NCI-H2227 treated with DMSO at 0.1 percent for 48 hours (cell line): ENCODE data around the gene NEUROD2.
"Not testable (repeated sequence)": the region's sequence is repeated elsewhere in the genome, so short reads cannot be mapped to it uniquely, and the experiment has no call there.

Experiments
- DNase-seq: peaks from one replicate; lab custom pipeline; 2025; lab: John Stamatoyannopoulos, UW

NEUROD2 gene

GRCh38 chr17:39601758-39602532, 5.8 kb downstream of the NEUROD2 start:
- DNase-seq, result no peak

DNA sequence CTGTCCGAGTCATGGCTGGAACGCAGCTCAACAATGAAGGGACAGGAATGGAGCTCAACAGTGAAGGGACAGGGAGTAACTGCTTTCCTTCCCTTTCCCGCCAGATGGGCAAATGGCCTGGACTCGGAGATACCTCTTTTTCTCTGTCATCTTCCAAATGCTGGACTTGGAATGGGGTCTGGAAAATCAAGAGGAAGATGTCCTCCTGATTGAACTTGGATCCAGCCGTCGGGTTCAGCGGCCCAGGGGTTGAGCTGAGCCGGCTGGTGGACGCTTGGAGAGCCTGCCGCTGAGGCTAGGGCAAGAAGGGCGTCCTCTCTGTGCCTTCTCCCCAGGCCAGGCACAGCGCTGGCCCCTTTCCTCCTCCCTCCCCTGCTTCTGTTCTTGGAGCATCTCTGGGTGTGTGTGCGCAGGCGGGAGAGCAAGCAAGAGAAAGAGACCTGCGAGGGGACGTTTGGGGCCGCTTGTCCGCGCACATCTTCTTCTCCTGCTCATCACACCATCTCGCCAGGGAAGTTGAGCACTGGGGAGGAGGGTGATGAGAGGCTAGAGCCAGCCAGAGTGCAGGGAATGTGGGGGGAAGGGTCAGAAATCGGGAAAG, 6.6 kb downstream of the NEUROD2 start:
- no peak for DNase-seq

DNA sequence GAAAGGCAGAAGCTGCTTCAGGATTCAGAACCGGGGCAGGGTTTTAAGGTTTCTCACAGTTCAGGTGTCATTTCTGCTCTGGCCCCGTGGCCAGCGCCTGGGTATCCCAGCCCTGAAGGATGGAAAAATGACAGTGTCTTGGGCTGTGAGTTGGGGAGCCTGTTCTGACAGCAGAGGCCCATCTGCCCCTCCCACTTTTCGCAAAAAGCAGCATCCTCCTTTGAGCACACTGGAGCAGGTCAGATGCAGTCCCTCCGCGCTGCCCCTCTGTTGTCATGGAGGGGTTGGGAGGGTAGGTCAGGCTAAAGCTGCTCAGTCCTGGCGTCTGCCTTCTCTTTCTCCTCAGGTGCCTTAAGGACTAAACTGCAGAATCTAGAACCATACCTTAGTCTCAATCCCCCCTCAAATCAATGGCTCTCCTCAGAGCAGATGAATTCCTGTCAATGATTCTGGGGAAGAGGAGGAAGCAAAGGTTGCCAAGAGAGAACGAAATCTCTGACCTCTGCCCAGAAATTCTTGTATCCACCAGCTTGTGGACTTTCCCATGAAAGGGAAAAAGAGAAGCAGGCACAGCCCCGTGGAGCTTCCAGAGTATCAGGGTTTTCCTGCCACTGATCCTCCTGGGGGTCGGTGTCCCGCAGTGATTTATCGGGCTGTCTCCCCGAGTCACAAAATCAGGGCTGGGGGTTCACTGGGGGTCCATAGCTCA, 7.3 kb downstream of the NEUROD2 start:
- no peak for DNase-seq

DNA sequence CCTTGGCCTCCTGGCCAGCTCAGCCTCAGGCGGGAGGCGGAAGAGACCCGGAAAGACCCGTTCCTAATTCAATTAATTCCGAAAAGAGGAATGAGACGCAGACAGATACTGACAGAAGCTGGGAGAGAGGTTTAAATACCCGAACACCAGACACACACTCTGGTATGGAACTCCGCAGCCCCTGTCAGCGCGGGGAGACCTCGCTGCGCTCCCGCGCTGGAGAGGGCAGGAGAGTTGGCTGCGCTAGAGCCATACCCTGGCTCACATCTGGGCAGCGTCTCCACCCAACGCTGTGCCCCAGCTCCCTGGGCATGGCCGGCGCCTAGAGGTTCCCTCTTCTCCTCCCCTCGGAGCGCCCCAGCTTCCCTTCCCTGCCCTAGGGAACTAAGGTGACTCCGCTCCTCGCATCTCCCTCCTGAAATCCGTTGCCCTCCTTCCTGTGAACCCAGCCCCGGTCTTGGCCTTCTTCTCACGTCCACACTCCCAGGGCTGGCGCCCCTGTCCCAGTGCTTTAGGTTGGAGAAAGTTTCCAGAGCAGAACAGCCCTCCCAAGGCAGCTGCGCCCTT, 8.0 kb downstream of the NEUROD2 start:
- DNase-seq, result no peak

GRCh38 chr17:39599004-39599664, 8.6 kb downstream of the NEUROD2 start:
- DNase-seq, result peak; percentile 4

DNA sequence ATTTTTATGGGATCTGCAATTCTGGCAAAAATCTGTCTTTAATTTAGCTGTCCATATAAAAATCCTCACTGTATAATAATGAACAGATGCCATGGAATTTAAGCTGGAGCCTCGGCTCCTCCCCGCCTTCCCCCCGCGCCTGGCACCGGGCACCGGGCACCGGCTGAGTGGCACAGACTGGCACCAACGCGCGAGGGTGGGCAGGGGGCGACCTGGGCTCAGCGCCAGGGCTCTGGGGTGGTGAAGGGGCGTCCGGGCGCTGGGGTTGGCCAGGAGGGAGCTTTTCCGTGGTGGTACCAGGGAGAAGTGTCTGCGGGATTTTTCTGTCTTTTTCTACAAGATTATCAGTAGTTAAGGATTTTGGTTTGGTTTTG, 9.1 kb downstream of the NEUROD2 start:
- no peak for DNase-seq

- DNase-seq, result no peak
Observed at GRCh38 chr17:39598047-39598481, 9.7 kb downstream of the NEUROD2 start.

- DNase-seq, result no peak
Observed at GRCh38 chr17:39597372-39598046, 10.2 kb downstream of the NEUROD2 start.

- no peak for DNase-seq
Observed at GRCh38 chr17:39596543-39597267, 11.0 kb downstream of the NEUROD2 start.

GRCh38 chr17:39595928-39596510, 11.7 kb downstream of the NEUROD2 start:
- no peak for DNase-seq

GRCh38 chr17:39595294-39595693, 12.4 kb downstream of the NEUROD2 start:
- no peak for DNase-seq

DNA sequence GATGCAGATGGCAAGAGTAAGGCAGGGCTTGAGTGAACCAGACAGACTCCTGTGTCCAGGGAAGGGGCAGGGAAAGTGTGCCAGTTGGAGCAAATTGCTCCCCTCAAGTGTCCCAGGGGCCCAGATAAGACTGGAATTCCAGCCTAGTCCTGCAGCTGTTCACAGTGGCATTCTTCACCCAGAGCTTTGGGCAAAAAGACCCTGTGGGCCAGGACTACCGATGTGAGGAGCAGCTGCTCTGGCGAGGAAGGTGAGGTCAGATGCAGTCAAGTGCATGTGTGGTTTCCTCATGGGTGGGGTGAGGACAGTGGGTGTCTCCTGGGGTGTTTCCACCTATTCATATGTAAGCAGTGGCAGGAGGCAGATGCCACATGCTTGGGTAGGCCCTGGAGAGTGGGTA, 14.3 kb downstream of the NEUROD2 start:
- DNase-seq, result no peak

DNA sequence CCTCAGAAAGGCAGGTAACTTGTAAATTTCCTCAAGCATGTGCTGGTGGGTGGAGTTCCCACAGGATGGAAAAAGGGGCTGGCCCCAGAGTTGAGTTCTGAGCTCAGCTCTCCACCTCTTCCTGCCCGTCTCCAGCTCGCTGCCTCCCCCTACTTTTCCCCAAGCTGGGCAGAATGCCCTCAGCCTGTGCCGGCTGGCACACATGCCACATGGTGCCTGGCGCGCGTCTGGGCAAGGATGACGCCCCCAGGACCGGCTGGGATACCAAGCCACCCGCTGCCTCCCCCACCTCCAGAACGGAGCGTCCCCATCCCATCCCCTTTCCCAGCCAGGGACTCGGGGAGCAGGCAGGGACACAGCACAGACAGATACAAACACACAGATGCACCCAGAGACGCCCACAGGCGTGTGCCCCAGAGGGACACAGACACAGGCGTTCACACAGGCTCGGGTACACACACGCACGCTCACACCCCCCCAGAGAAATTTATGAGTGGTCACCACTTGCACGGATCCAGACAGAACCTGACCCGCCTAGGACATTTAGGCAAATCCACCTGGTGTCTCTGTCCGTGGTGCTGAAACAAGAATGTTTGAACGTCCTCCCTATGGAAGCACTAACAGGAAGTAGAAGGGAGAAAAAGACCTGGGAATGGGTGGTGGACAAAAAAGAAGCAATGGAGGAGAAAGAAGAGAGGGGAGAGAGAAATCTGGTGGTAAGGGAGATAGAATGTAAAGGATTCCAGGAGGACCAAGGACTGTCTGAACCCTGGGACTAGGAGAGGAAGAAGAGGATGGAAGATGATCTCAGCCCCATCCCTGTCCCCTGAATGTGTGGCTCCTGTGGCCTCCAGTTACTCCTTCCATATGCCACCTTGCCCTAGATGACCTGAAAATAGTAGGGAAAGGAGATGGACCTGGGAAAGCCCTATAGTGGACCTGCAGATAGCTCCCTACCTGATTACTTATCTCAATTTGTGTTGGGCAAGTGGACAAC, 15.5 kb downstream of the NEUROD2 start:
- no peak for DNase-seq

- DNase-seq, result not testable (repeated sequence)
Observed at GRCh38 chr17:39590180-39590579, 17.5 kb downstream of the NEUROD2 start.

DNA sequence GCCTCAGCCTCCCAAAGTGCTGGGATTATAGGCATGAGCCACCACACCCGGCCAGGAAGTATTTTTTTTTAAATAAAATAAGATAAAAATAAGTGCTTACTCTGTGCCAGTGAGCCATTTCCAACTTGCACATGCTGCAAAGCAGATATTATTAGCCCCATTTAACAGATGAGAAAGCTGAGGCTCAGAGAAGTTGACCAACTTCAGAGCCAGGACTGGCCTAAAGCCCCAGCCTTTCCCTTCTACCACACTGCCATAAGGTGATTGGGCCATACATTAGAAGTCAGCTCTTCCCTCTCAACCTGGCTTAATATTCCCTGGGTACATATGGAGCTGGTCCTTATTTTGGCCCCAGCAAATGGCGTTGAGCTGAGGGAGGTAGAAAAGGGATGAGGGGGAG, 25.1 kb downstream of the NEUROD2 start:
- DNase-seq, result no peak

GRCh38 chr17:39581759-39582085, 26.0 kb downstream of the NEUROD2 start:
- no peak for DNase-seq

DNA sequence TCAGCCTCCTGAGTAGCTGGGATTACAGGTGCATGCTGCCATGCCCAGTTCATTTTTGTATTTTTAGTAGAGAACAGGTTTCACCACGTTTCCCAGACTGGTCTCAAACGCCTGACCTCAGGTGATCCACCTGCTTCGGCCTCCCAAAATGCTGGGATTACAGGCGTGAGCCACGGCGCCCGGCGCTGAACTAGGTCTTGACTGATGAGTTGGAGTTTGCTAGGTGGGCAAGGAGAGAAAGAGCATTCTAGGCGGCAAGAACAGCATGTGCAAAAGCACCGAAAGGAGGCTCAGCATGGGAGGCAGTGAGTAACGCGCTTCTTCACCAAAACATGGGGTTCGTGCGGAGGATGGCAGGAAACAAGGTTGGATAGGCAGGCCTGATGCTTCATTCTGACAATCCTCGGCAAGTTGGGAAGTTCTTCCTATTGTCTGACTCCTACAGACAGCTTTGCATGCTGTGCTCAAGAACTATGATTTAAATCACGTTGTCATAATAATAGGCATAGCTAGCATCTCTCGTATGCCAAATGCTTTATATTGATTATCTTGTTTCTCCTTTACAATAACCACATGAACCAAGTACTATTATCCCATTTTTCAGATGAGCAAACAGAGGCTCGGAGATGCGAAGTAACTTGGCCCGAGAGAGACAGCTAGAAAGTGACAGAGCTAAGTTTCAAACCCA, 26.5 kb downstream of the NEUROD2 start:
- no peak for DNase-seq

DNA sequence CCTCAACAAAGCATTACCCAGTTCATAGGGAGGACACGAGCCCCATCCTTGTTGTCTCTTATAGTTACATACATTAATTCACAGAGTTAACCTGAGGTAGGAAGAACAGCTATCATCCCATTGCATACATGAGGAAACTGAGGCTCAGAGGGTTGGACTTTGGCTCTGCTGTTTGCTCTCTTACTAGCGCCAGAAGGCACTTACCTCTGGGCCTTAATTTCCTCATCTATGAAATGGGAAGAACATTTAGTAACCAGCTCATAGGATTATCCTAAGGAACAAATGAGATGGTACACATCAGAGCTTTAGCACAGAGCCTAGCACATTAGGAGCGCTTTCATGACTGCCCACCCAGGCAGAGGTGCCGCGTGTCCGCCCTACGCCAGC, 27.6 kb downstream of the NEUROD2 start:
- DNase-seq, result no peak
